NCI-H524 treated with DMSO at 0.1 percent for 48 hours (cell line): ENCODE data around the gene HYAL3.

Experiments
- DNase-seq: peaks from one replicate; lab custom pipeline; 2025; lab: John Stamatoyannopoulos, UW

HYAL3 gene

DNA sequence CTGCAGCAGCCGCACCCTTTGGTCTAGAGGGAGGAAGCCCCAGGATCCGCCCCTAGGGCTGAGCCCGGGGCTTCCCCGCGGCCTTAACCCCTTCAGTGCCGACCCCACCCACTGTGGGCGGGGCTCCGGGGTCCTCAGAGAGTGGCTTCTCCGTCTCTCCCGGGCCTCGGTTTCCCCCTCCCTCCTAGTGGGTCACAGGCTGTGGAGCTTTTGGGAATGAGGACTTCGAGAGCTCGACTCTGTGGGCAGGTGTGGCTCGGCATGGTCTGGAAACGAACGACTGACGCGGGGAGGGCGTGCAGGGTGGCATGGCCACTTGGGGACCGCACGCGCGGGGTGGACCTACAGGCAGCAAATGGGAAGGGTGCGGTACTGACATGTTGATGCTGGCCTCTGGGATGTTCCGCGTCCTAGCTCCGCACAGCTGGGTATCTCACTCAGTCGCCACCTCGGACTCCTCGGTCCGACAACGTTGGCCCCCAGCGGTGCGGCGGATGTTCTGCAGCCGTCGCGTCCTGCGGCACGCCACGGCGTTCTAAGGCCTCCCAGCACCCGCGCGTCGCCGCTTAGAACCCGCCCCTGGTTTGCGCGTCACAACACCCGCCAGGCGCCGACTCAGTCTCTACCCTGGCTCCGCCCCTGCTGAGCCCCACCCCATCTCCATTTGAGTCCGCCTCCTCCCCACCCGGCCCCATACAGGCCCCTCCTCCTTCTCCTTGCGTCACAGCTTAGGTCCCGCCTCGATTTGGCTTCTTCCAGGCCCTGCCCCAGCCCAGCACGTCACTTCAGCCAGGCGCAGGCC lies at the start of gene HYAL3, which contains the start of gene NAA80:
HYAL3 (minus strand) TSS at position 570 of the 802 bp plus-strand sequence. CDS start 3,803 bp downstream, outside the sequence.
NAA80 (minus strand) TSS at position 570 of the 802 bp plus-strand sequence. CDS start 1,942 bp downstream, outside the sequence.
- no peak for DNase-seq

- no peak for DNase-seq
These were observed 48.1 kb upstream of the HYAL3 start for GRCh38 chr3:50347187-50347813.

DNA sequence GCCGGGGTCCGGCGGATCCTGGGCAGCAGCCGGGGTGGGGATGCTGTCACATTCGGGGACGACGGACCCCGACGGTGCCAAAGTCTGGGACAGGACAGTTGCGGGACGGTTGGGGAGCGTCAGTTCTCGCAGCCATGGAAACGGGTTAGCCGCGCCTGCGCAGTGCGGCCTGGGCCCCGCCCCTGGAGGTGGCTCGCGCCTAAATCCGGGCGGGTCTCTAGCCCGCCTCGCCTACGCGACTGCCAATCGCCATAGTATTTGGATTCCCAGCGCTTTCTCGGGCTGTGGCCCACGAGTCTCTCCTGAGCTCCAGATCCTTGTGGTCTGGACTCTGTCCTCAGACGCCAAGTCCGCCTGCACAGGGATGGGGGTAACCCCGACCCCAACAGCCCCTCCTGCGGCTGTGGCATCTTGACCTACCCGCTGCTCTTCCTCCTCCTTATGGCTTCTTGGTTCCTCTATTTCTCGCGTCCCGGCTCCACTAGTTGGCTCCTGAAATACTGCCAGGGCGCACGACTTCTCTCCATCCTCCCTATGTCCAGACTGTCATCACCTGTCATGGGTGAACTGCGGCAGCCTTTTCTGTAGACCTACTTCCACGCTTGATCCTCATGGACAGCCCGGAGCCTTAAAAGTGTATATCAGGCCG lies 46.5 kb upstream of the HYAL3 start, which contains the start of gene ZMYND10:
ZMYND10 (minus strand) TSS at position 147 of the 649 bp plus-strand sequence. CDS start 153 bp downstream, outside the sequence.
- no peak for DNase-seq

GRCh38 chr3:50345008-50345407 lies 45.8 kb upstream of the HYAL3 start:
- no peak for DNase-seq

DNA sequence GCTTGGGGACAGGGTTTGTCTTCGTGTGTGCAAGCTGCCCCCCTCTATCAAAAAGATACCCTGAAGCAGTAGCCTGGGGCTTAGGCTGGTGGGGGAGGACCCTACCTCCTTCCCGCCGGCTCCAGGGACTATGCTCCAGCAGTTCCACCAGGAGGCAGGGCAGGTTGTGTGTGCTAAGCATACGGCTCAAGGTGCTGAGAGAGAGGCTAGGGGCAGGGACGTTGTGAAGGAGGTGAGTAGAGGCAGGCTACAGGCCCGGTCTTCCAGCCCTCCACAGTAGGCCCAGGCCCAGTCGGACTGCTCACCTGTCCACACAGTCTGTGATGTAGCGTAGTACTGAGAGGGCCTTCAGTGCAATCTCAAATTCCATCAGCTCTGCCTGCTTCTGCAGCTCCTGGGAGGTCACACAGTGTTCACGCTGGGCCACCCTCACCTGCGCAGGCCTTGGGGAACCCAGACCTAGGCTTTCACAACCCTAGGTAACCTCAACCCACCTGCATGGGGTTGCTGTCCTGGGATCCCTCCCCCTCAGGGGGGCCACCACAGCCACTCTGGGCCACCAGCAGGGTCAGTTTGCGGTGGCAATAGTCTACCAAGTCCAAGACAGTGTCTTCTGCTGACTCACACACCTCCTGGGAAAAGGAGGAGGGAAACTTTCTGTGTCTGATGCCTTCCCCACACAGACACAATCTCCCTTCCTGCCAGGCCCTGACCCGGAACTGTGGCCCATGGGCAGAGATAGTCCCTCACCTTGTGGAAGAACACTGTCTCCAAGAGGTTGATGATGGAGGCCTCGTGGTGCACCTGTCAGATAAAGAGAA lies 43.8 kb upstream of the HYAL3 start:
- no peak for DNase-seq

- DNase-seq = no peak
These were observed 42.9 kb upstream of the HYAL3 start for GRCh38 chr3:50341996-50342650.

GRCh38 chr3:50341537-50341936 lies 42.3 kb upstream of the HYAL3 start:
- DNase-seq = no peak

DNA sequence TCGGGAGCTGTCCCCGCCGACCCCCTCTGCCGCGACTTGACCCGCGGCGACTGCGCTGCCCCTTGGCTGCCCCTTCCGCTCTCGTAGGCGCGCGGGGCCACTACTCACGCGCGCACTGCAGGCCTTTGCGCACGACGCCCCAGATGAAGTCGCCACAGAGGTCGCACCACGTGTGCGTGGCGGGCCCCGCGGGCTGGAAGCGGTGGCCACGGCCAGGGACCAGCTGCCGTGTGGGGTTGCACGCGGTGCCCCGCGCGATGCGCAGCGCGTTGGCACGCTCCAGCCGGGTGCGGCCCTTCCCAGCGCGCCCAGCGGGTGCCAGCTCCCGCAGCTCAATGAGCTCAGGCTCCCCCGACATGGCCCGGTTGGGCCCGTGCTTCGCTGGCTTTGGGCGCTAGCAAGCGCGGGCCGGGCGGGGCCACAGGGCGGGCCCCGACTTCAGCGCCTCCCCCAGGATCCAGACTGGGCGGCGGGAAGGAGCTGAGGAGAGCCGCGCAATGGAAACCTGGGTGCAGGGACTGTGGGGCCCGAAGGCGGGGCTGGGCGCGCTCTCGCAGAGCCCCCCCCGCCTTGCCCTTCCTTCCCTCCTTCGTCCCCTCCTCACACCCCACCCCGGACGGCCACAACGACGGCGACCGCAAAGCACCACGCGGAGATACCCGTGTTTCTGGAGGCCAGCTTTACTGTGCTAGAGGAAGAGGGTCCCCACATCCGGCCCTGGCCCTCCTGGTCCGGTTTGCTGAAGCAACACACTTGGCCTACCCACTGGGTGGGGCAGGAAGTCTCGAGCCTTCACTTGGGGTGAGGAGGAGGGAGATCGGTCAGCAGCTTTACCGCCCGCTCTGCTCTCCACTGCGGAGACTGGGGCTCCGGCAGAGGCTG lies 41.5 kb upstream of the HYAL3 start, which contains the start of gene RASSF1:
RASSF1 (minus strand) TSS at position 389 of the 882 bp plus-strand sequence; CDS start at position 358, 31 bp downstream.
- DNase-seq = no peak

DNA sequence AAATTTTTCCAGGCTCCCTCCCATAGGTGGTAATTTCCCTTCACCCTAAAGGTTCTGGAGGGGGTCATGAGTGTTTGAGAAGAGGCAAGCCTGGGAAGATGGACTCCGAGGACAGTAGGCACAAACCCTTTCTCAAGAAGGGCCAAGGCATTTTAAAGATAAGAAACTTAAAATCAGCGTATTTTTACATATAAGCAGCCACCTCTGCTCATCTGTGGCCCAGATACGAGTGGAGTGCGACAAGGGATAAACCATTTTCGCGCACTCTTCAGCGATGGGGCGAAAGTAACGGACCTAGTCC lies 40.9 kb upstream of the HYAL3 start:
- no peak for DNase-seq

GRCh38 chr3:50339485-50340146 lies 40.4 kb upstream of the HYAL3 start:
- DNase-seq = no peak

DNA sequence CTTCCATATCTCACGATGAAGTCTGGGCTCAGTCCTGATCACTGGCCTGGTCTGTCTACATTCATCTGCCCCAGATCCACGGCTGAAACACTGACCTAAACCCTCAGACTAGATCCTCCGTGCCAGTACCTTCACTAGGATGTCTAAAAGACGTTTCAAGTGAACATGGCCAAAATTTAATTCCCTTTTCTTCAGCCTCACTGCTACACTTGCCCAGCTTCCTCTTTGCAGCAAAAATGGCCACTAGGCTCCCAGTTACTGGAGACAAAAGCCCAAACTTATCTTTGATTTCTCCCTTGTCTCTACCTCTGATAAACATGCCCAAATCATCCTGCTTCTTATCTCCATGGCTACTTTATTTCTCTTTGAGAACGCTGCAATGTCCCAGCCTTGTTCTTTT lies 39.8 kb upstream of the HYAL3 start:
- no peak for DNase-seq

DNA sequence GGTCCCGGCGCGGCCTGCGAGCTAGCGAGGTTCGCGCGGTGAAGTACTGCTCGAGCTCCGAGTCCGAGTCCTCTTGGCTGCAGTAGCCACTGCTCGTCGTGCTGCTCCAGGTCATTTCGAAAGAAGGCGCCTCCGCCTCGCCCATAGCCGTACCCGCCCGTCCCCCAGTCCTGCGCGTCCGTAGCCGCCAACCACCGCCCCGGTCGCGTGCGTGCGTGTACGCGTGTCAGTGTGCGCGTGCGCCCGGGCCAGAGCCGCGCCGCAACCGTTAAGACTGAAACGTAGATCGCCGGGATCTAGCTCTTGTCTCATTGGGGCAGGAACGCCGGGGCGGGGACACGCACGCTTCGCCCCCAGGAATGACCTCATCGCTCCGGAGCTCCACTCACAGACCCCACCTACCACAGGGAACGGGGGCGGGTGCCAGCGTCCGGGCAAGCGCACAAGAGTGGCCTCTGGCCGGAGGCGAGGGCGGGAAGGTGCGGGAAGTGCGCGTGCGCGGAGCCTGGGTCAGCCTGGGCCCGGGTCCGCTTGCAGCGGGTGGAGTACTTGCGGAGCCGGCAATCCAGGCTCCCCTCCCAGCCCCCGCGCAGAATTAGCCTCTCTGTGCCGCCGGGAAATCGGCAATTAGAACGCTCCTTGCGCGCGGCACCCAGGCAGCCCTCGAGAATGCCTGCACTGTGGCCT lies 38.1 kb upstream of the HYAL3 start:
- DNase-seq = peak; percentile 90

GRCh38 chr3:50336452-50337174 lies 37.4 kb upstream of the HYAL3 start:
- no peak for DNase-seq

- no peak for DNase-seq
These were observed 35.3 kb upstream of the HYAL3 start for GRCh38 chr3:50334339-50335075.

- DNase-seq = no peak
These were observed 34.6 kb upstream of the HYAL3 start for GRCh38 chr3:50333744-50334328.

GRCh38 chr3:50331364-50331907 lies 32.2 kb upstream of the HYAL3 start:
- no peak for DNase-seq

DNA sequence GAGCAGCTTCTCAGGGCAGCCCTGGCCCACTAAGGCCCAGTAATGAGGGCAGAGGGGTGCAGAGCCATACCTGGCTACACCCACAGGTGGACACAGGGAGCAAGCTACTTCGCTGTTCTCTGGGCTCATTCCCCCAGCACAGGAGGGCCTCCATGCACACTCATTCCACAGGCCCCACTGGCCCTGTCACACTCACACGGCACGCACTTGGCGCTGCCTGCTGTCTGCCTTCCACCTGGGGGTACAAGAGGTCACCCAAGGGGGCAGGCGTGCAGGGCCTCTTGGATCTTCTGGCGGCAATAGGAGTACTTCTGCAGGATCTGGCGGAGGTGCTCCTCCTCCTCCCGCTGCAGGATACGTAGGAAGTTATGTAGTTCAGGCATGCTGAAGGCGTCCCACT lies 31.1 kb upstream of the HYAL3 start:
- DNase-seq = no peak
